Stimulated activated CD4-positive, alpha-beta T cell treated with anti-CD3 and anti-CD28 coated beads, Interleukin-15, amount 100 ng/mL, for 24 hours (primary cell): ENCODE results near the gene PCLAF.
"Not testable (repeated sequence)": the region's sequence is repeated elsewhere in the genome, so short reads cannot be mapped to it uniquely, and the experiment has no call there.

Source experiments
- DNase-seq: peaks from one replicate; pipeline ENCODE4 v3.0.0-alpha.2; 2020

The PCLAF gene

DNA sequence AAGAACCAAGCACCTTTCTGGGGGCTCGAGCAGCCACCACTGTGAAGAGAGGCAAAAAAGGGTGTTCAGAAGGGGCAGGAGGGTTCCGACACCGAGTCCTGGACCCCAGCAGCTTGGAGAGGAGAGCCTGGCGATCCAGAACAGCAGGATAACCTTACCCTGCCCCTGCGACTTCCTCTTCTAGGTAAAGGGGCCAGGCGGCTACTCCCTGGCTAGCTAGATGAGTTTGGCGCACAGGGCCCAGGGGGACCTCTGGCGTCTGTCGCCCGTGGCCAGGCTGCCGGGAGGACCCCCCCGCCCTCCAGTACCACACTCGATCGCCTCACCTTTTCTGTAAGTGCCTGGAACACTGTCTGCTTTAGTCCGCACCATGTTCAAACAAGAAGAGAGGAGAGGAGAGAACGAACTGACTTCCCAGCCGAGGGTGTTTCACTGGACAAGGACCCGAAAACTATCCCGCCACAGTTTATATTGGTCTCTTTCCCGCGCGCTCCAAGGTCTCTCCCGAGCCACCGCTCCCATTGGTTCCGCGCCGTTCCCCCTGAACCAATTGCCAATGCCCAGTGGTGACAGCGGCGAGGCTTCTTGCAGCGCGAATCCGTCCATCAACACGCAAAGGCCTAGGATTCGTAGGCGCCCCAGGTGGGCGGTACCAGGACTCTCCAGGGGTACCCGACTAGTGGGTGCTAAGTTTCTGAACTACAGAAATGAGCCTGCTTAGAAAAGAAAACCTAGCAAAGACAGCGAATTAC, at the start of gene PCLAF:
TSS of gene PCLAF (minus strand) at position 442 of the 752 bp plus-strand sequence. CDS start at position 372, 70 bp downstream.
- DNase-seq: peak; percentile 98

DNA sequence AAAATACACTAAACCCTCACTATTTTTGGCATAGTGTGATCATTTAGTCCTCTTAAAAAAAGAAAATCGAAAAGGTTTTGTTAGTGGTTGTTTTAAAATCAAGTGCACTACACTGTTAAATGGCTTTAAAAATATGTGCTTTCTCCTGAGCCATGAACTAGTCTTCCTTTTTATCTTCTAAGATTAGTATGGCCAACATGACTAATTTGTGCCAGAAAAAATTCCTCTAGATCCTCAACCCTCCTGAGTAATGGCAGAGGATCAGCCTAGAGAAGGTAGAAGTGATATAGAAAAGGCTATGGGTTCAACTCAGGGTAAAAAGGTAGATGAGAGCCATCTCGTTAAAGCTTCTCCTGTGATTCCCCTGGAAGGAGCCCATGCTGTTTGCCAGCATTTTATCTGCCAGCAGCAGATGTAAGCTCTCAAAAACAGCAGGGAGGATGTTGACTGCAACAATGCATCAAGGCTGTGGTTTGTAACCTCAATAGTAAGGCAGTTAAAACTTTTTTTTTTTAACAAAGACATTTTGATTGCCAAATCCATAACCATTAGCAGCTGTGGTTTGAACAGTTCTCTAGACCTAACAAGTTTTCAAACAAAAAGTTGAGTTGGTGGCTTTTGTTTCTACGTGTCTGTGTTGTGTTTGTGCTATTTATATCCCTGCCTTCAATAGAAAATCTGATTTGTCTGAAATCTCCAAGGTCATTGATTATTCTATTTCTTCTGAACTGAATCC, 48.9 kb upstream of the PCLAF start:
- DNase-seq: no peak

- DNase-seq: no peak
Measured at GRCh38 chr15:64429448-64429847, 48.2 kb upstream of the PCLAF start.

GRCh38 chr15:64426845-64427465, 45.7 kb upstream of the PCLAF start:
- no peak for DNase-seq

DNA sequence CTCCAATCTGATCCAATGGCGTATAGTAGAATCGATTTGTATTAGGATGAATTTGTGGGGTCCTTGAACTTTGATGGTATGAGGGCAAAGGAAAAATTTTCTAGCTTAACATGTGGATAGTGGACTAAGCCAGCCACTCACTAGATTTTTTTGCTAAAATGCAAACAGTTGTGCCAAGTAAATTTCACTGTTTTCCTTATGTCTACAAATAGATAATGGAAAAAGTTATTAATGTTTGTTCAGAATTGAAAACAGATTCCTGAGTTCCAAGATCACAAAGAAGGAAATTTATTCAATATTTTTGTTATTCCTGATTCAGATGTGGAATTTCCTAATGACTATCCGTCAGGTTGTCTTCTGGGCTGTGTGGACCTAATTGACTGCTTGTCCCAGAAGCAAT, 44.0 kb upstream of the PCLAF start:
- DNase-seq: no peak

- no peak for DNase-seq
Measured at GRCh38 chr15:64423970-64424369, 42.7 kb upstream of the PCLAF start.

- no peak for DNase-seq
Measured at GRCh38 chr15:64422697-64423096, 41.5 kb upstream of the PCLAF start.

GRCh38 chr15:64412216-64412615, 31.0 kb upstream of the PCLAF start:
- no peak for DNase-seq

DNA sequence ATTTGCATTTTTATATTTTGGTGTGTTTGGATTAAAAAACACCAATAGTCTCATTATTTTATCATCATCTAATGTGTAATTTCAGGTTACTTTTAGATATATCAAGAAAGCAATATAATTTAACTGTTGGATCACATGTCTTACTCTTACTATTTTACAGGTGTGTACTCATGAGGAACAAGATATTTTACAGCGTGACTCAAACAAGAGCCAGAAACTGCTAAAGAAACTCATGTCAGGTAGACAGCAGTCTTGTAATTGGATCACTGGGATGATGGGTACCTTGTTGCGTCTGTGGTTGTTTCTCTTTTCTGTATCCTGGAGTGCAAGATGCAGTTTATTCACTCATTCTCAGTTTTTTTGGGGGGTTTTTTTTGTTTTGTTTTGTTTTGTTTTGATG, 19.3 kb upstream of the PCLAF start:
- DNase-seq: no peak

- no peak for DNase-seq
Measured at GRCh38 chr15:64398575-64398974, 17.3 kb upstream of the PCLAF start.

- DNase-seq: no peak
Measured at GRCh38 chr15:64396789-64397188, 15.5 kb upstream of the PCLAF start.

- DNase-seq: not testable (repeated sequence)
Measured at GRCh38 chr15:64392471-64392870, 11.2 kb upstream of the PCLAF start.

DNA sequence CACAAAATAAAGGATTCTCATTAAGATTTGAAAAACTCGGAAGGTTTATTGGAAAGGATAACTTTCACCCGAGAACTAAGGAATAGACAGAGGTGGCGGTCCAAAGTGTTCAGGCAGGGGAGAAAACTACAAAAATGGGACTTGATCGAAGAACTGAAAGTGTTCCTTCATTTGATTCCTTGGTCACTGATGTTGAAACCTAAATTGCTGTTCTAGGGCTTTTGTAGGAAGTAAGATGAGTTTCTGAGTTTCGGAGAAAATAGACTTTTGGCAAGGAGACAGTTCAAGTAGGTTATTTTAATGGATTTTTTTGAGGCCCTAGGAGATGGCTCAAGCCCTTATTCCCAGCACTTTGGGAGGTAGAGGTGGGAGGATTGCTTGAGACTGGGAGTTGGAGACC, 7.8 kb upstream of the PCLAF start:
- no peak for DNase-seq

DNA sequence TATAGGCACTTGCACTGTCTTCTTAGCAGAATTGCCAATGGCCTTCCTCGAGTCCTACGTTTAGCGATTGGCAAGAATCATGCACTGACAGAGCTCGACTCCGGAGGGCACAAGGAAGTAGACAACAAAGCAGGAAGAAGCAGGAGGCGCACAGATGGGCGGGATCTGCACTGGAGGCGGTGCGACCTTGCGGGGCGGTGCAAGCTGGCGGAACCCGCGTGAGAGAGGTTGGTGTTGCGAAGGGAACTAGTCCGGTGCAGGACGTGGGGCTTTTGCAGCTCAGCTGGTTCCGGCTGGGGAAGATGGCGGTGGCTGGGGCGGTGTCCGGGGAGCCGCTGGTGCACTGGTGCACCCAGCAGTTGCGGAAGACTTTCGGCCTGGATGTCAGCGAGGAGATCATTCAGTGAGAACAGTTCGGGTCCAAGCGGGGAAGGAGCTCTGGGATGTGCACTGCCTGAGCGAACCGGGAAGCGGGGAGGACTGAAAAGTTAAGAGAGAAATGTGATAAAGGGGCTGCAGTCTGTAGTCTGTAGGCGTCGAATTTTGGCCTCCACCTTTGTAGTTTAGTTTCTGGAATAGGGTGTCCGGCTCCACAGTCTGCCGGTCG, 6.4 kb upstream of the PCLAF start, which contains the start of gene TRIP4:
TSS of gene TRIP4 (plus strand) at position 275 of the 607 bp plus-strand sequence. CDS start at position 303, 28 bp downstream.
- DNase-seq: peak; percentile 97

GRCh38 chr15:64386291-64386690, 5.0 kb upstream of the PCLAF start:
- DNase-seq: no peak

- no peak for DNase-seq
Measured at GRCh38 chr15:64383760-64384159, 2.5 kb upstream of the PCLAF start.

DNA sequence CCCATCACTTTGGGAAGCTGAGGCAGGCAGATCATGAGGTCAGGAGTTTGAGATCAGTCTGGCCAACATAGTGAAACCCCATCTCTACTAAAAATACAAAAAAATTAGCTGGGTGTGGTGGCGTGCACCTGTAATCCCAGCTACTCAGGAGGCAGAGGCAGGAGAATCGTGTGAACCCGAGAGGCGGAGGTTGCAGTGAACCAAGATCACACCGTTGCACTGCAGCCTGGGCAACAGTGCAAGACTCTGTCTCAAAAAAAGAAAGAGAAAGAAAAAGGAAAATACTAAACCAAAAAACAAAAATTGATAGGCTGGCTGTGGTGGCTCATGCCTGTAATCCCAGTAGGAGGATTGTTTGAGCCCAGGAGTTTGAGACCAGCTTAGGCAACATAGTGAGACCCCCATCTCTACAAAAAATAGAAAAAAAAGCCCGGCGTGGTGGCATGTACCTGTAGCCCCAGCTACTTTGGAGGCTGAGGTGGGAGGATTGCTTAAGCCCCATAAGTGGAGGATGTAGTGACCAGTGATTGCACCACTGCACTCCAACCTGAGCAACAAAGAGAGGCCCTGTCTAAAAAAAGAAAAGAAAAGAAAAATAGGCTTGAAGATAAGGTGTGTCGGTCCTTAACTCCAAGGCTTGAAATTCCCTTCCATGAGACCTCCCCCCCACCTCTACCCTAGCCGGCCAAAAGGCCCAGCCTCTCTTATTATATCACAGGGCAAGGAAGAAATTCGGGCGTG, 941 bp downstream of the PCLAF start:
- not testable (repeated sequence) for DNase-seq

DNA sequence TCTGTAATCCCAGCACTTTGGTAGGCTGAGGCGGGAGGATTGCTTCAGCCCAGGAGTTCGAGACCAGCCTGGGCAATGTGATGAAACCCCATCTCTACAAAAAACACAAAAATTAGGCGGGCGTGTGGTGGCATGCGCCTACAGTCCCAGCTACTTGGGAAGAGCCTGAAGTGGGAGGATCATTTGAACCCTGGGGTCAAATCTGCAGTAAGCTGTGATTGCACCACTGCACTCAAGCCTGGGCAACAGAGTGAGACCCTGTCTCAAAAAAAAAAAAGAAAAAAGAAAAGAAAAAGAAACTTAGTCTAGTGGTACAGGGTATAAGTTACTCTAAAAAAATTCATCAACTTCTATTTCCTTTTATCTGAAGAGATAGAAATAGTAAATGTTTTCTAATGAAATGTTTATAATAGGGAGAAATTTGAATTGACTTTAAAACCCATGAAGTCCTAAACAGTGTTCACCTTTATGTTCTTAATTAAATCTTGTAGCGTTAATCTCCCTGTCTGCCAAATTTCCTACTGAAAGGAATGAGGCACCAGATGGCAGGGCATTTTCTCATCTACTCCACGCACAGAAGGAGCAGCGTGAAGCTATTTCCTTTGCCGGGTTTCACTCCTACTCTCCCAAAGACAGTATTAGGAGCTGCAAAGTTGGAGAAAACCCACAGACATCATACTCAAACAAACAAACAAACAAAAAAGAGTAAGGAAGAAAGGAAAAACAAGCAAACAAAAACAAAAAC, 1.9 kb downstream of the PCLAF start:
- no peak for DNase-seq

- DNase-seq: no peak
Measured at GRCh38 chr15:64373360-64373759, 7.9 kb downstream of the PCLAF start.

DNA sequence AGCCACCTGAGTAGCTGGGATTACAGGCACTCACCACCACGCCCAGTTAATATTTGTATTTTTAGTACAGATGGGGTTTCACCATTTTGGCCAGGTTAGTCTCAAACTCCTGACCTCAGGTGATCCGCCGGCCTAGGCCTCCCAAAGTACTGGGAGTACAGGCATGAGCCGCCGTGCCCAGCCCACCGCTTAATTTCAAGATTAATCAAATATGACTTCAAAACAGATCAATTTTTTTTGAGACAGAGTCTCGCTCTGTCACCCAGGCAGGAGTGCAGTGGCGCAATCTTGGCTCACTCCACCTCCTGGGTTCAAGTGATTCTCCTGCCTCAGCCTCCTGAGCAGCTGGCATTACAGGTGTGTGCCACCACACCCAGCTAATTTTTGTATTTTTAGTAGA, 9.9 kb downstream of the PCLAF start:
- not testable (repeated sequence) for DNase-seq

- DNase-seq: no peak
Measured at GRCh38 chr15:64369078-64369607, 12.1 kb downstream of the PCLAF start.

- DNase-seq: no peak
Measured at GRCh38 chr15:64361259-64361658, 20.0 kb downstream of the PCLAF start.
